K562 (cell line): Measurements from ENCODE around the gene TMIGD1. TPM values are rescaled to one million over a fixed set of nuclear protein-coding genes. Genes with fewer than 3 reads are reported as not detected.

Experiments used
- AFF1 ChIP-seq, 2 experiments: fragments of 450-650 bp; IDR thresholded peaks; 2 replicates each; pipeline ENCODE4 v1.6.1; 2018; ENCODE audit warnings: mild to moderate bottlenecking in 2 of 2, low read depth in 1 of 2; ENCODE audit not compliant: partially characterized antibody in 2 of 2
- ARID3B ChIP-seq: fragments of 250-450 bp; sonication (Bioruptor Pico); IDR thresholded peaks from 2 replicates; pipeline ENCODE4 v1.4.0; 2020; ENCODE audit warnings: borderline replicate concordance
- ATF3 ChIP-seq, 2 experiments: fragments of 450-650 bp in 1 of 2; sonication (generic) in 1 of 2; formaldehyde crosslinking in 1 of 2; IDR thresholded peaks in 1 of 2; conservative IDR thresholded peaks in 1 of 2; 2 replicates each; pipeline versions ENCODE4 v1.6.1 to v1.8.1; 2016 to 2023; ENCODE audit warnings: mild to moderate bottlenecking in 2 of 2, moderate library complexity in 2 of 2, inconsistent platforms in 1 of 2, missing genetic modification reagents in 1 of 2
- CBFA2T3 ChIP-seq: fragments of 450-650 bp; IDR thresholded peaks from 2 replicates; pipeline ENCODE4 v1.6.1; 2017
- CEBPG ChIP-seq, 3 experiments: fragments of 200-800 bp in 1 of 3; sonication (Bioruptor generic) in 1 of 3; sonication (generic) in 1 of 3; formaldehyde crosslinking in 1 of 3; IDR thresholded peaks in 2 of 3; conservative IDR thresholded peaks in 1 of 3; 2 replicates each; pipeline versions ENCODE4 v1.6.1 to v1.8.0; 2016 to 2022; ENCODE audit warnings: missing compliant biosample characterization in 2 of 3, missing genetic modification characterization in 2 of 3, mild to moderate bottlenecking in 1 of 3, missing genetic modification reagents in 1 of 3
- CTBP1 ChIP-seq: fragments of 450-650 bp; IDR thresholded peaks from 2 replicates; pipeline ENCODE4 v1.6.1; 2016; ENCODE audit warnings: borderline replicate concordance
- E4F1 ChIP-seq: fragments of 250-450 bp; sonication (Bioruptor Pico); IDR thresholded peaks from 2 replicates; pipeline ENCODE4 v1.5.0; 2021; ENCODE audit warnings: mild to moderate bottlenecking, borderline replicate concordance
- HMG20B ChIP-seq: fragments of 250-450 bp; sonication (Bioruptor Pico); IDR thresholded peaks from 2 replicates; pipeline ENCODE4 v1.5.0; 2021; ENCODE audit warnings: mild to moderate bottlenecking
- L3MBTL2 ChIP-seq: fragments of 450-650 bp; IDR thresholded peaks from 2 replicates; pipeline ENCODE4 v1.6.1; 2016; ENCODE audit warnings: mild to moderate bottlenecking, moderate library complexity
- SOX6 ChIP-seq: fragments of 450-650 bp; IDR thresholded peaks from 2 replicates; pipeline ENCODE4 v1.6.1; 2014; ENCODE audit warnings: mild to moderate bottlenecking
- TRIM24 ChIP-seq, 2 experiments: fragments of 450-650 bp; IDR thresholded peaks; 2 replicates each; pipeline ENCODE4 v1.6.1; 2016
- UBTF ChIP-seq, 2 experiments: IDR thresholded peaks; 2 replicates each; pipeline ENCODE4 v1.6.1; 2012; ENCODE audit warnings: improper control_type of control experiment in 2 of 2, low read depth in 2 of 2, low read length in 2 of 2, borderline replicate concordance in 1 of 2
- ZNF133 ChIP-seq: fragments of 250-450 bp; sonication (Bioruptor Pico); IDR thresholded peaks from 2 replicates; pipeline ENCODE4 v1.4.0; 2020; ENCODE audit warnings: mild to moderate bottlenecking
- ZZZ3 ChIP-seq: fragments of 450-650 bp; IDR thresholded peaks from 2 replicates; pipeline ENCODE4 v1.6.1; 2016; ENCODE audit warnings: antibody characterized with exemption, mild to moderate bottlenecking, moderate library complexity
- polyA plus RNA-seq, 8 experiments: library from polyadenylated mRNA; depleted of rRNA in 4 of 8; stranded (reverse) in 5 of 8; unstranded in 3 of 8; fragments of >200 nt; fragmentation: Nextera tagmentation in 2 of 8; fragmentation: Illumina TruSeq in 1 of 8; extraction: Ambion mirVana in 2 of 8; extraction: Trizol in 1 of 8; gene quantifications; 2 replicates each; pipeline versions ENCODE4 v1.2.1 to v1.2.3, GENCODE V29; 2011 to 2014; ENCODE audit warnings: inconsistent platforms in 1 of 8, missing spikeins in 1 of 8
- total RNA-seq, 7 experiments: library from RNA; depleted of rRNA in 6 of 7; stranded (reverse); fragments of >200 nt in 6 of 7; fragmentation: Illumina TruSeq in 2 of 7; extraction: Trizol in 2 of 7; gene quantifications; 2 replicates each; pipeline versions ENCODE4 v1.2.1 to v1.2.3, GENCODE V29; 2011 to 2021; ENCODE audit warnings: low replicate concordance in 1 of 7

Gene TMIGD1
- total and polyA plus RNA-seq, 9 of the 15 experiments (the other 6 are each of a cell fraction or from before 2014, with no cell fraction given): not detected

- TF ChIP-seq UBTF (IDR thresholded peaks at IDR 0.05; ENCODE audit: borderline replicate concordance in 1 of 2, low read depth in 2 of 2, low read length in 2 of 2) (0 out of 4 replicates have a peak, but pooled peaks of 1 of the 2 experiments have one; percentile 34), CEBPG (CRISPR knock-in tag; IDR thresholded peaks at IDR 0.05) (peak; percentile 60), CEBPG (tag; conservative IDR thresholded peaks at IDR 0.05 in 1 of 2, IDR thresholded peaks at IDR 0.05 in 1 of 2) (peak; percentile 47 to 93; a peak in 3 of 4 replicates), AFF1 (IDR thresholded peaks at IDR 0.05; ENCODE audit: low read depth in 1 of 2, partially characterized antibody in 2 of 2) (peak in 1 of 2 experiments; percentile 15), ZZZ3 (no peak), ARID3B (no peak), L3MBTL2 (no peak), E4F1 (no peak), SOX6 (0 out of 2 replicates have a peak, but pooled peaks have one; percentile 44), CBFA2T3 (peak; percentile 35; the same call in 1 of the 2 replicates), TRIM24 (IDR thresholded peaks at IDR 0.05) (peak; percentile 71 to 73; a peak in 2 of 4 replicates), ATF3 (IDR thresholded peaks at IDR 0.05) (peak; percentile 91), ATF3 (CRISPR knock-in tag; conservative IDR thresholded peaks at IDR 0.05) (no peak), CTBP1 (peak; percentile 60; the same call in 1 of the 2 replicates), HMG20B (CRISPR knock-in tag) (no peak), ZNF133 (CRISPR knock-in tag) (no peak)
Measured at GRCh38 chr17:30323895-30324319, 9.9 kb downstream of the TMIGD1 start (continued).
